ENCODE data around the gene APBB2.

Gene APBB2

DNA sequence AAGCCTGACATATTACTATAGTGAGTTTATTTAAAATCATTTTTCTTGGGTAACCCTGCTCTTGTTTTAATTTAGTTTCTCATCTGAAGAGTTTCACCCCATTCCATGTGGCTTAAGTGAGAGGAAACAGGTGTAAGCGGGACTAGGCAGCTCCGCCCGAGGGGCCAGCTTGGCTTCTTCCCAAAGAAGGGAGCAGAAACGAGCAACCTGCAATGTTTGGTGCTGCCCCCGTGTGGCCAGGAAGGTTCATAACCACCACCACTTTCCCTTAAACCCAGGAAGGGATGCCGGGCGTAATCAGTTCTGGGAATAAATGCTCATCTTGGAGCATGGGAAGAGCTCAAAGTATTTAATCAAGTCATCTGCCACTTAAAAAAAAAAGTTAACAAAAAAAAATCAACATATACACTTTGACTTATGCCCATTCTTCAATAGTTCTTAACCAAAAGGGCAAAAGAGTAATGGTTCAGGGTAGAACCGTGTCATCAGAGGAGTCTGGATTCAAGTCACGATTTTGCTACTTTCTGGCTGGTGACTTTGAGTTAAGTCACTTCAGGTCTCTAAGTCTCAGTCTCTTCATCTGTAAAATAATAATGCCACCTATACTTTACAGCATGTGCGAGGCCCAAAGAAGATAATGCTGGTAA lies 316.7 kb downstream of the APBB2 start:
- no peak for DNase-seq (ENCODE audit: low read depth)

DNA sequence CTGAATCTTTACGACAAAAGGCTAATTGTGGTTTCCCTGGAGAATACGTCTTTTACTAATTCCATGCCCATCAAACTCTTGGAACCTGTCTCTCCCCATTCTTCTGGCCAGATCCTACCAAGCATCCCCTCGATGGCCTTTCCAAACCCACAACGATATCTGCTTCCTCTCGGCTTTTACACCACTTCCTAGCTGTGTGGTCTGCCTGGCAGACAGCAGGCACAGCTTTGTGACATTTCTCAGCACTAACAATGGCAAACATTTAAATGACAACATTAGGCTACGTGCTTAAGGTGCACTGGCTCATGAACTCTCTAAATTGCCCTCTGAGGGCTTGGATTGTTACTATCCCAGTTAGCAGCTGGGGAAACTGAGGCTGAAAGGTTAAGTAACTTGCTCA lies 323.6 kb downstream of the APBB2 start:
- DNase-seq (ENCODE audit: low read depth) = no peak

DNA sequence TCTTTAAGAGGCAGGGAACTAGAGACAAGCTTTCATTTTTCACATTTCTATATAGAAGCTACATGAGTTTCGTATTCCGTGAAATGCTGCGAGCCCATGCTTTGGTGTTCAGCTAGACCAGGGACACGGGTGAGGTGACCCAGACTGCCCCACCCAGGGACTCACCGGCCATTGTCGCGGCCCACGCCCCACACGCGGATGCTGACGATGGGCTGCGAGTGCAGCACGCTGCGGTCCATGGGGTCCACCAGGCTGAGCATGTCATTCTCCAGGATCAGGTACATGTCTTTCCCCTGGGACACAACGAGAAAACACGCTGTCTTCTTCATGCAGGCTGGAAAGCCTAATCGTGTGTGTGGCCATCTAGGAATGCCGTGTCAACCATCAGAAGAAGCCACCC lies 324.1 kb downstream of the APBB2 start:
- DNase-seq (ENCODE audit: low read depth) = no peak

DNA sequence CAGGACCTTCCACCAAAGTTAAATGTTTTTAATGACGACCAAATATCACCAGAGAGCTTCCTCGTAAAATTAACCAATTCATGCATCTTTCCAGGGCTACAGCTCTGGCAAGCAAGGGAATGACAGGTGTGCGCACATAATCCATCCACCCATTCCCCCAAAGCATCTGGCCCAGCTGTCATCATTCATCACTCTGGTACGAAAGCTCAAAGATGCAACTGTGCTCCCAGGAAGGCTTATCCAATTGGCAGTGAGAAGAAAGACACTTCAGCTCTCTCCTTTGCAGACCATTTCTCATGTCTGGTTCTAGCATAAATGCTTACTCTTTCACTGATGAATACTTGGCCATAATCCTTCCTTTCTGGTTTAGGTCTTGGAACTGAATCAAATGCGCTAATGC lies 325.4 kb downstream of the APBB2 start:
- no peak for DNase-seq (ENCODE audit: low read depth)

DNA sequence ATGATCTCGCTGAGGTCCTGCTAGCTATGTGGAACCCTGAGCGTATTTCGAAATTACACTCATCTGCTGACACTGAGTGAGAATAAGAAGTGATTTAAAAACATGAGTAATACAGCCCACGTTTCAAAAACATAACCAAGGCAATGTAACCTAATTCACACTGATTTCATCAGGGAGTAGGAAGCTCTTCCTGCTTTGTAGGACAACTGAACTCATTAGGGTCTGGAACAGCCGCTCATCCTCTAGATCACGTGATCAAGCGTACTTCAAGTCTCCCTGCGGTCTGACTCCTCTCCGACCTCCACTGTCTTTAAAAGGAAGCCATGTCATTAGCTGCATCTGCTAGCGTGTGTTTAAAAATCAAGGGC lies 326.6 kb downstream of the APBB2 start:
- DNase-seq (ENCODE audit: low read depth) = no peak

DNA sequence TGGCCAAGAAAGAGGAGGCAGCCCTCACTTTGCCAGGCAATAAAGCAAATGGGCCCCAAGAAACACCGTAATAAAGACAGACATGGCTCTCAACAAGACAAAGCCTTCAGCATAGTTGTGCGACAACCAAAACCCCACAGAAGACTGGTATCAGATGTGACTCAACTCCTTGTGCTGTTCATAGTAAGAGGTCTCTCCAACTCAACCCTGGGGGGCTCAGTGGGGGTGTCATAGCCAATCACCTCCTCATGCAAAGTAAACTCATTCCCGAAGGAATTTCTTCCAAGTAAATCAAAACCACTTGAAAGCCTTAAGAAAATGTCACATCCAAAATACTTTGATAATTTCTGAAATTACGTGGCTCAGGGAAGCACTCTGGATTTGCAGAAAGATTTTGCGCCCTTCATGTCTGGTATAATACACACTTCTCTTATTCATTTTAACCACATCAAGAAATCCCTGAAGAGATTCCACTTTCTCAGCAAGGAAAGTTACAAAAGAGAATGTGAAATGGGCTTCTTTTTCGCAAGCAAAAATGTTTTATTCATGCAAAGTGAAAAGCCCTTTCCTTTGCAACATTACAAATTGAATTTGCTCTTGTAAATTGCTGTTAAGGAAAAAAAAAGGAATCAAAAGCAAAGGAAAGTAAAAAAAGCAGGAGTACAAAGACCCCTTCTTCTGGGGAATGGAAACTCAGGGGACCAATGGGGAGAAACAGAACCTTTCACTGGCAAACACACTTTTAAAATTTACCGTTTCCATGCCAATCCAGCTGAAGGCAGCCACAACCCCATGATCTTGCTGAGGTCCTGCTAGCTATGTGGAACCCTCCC lies 327.2 kb downstream of the APBB2 start:
- no peak for DNase-seq (ENCODE audit: low read depth)

DNA sequence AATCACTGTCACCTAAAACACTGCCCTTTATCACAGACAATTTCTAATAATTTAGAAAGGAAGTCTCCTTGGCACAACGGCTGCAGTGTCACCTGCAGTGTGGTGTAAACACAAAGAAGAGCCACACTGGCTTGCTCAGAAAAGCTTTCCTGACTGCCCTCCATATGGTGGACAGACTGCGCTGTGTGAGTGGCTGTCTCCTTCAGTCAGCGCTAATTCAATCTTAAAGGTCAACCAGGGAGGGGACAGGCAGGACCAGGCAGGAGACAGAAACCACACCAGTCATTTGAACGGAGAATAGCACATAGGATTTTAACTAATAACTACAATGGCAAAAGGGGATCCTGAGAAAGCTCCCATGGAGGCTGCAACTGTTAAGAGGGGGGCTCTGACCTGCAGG lies 332.5 kb downstream of the APBB2 start:
- DNase-seq (ENCODE audit: low read depth) = no peak

DNA sequence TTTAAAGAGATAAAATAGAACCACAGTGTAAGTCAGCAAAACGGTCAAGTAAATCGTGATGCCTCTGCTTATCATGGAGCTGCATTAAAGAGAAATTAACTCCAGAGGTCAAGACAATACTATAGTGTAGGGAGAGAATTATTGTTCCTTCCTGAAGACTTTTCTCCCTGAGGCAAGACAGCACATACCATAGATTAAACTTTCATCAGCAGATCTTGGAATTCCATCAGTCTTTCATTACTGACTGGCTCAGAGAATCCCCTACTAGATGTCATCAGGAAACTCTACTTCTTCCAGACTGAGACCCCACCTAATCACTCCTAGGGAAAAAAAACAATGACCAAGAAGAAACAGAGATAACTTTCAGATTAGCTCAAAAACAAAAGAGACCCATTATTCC lies 333.2 kb downstream of the APBB2 start:
- no peak for DNase-seq (ENCODE audit: low read depth)

DNA sequence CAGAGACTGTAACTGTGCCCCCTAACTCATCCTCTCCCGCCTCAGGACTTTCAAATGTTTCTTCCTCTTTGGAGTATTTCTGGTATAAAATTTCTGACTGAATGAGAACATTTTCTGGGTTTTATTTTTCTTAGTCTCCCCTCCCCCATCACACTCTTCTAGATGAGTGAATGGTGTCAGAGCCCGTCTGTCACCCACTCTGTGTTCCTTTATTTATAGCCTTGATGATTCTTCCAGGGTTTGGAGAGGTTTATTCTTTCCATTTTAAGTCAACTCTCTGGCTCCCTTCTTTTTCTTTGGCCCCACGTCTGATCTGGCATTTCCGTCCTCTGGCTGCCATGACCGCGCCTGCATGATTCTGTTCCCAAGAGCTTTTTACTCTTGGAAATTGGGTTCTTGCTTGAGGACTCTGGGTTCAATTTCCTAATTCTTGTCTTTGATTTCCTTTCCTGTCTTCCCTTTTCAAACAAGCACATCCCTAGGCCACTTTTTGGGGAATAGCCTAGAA lies 335.7 kb downstream of the APBB2 start:
- DNase-seq (ENCODE audit: low read depth) = no peak

DNA sequence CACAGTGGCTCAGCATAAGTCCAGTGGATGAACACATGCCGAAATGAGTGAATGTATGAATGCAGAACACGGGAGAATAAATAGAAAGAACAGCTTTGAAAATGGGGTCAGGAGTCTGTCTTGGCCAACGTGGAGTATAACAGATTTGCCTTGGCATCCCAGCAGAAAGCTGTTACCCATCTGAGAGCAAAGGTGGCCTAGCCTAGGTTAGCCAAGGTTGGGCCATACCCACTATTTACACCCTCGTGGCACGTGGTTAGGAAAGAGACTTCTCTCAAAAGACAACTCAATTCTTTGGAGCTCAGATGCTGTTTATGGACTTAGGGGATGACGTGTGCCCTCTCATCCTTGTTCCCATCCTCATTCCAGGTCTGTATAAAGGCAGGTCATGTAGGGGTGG lies 337.3 kb downstream of the APBB2 start:
- DNase-seq (ENCODE audit: low read depth) = no peak

DNA sequence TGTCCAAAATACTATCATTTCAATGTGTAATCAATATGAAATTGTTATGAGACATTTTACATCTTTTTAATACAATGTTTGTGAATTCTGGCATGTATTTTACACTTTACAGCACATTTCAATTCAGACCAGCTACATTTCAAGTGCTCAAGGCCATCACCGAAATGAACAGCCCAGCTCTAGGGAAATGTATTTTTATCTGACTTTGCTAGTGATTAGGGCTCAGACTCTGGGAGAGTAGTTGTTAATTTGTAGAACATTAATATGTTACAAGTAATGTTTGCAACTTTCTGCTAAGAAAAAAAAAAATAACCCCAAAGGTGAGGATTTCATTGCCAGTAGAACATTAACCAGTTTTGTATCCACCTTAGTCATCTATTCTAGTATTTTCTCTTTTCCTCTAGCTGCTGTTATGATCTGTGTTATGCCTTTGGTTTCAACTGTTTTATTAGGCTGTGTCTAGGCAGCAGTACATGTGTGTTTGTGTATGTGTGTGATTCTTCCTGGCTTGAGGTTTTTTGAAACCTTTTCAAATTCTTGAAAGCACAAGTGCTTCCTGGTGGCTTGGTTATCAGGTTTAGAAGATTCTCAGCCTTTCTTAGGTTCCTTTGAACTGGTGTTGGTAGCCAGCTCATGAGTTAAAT lies 338.7 kb downstream of the APBB2 start:
- DNase-seq (ENCODE audit: low read depth) = no peak

DNA sequence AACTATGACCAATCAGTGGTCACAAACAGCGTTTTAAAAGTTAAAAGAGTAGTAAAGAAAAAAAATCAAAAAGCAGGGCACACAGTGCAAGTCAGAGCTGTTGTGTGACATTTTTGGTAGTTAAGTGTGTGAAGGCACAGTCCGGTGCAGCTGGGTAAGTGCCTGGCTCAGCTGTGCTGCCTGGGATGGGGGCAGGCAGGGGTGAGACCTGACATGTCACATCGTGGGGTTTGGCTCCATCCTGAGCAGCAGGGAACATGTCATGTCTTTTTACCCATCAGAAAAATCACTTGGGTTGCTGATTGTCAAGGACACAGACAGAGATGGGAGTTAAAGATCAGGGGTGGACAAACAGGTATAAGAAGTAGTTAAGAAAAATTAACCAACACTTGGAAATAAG lies 339.4 kb downstream of the APBB2 start:
- no peak for DNase-seq (ENCODE audit: low read depth)

DNA sequence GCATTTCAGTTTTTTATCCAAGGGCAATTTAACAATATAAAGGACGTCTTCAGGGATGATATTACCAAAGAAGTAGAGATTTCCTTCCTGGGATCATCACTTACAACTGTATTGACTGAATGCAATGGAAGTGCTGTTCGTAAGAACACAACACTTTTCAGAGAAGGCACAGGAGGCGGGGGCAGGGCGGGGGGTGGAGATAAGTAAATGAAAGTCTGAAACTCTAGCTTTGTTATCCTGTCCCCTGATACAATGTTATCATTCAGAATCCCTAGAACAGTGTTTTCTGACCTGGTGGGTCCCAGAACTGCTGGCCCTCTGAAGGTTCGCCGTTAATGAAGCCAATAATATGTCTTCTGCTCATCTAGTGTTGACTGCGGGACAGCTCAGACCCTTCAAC lies 340.0 kb downstream of the APBB2 start:
- DNase-seq (ENCODE audit: low read depth) = no peak

DNA sequence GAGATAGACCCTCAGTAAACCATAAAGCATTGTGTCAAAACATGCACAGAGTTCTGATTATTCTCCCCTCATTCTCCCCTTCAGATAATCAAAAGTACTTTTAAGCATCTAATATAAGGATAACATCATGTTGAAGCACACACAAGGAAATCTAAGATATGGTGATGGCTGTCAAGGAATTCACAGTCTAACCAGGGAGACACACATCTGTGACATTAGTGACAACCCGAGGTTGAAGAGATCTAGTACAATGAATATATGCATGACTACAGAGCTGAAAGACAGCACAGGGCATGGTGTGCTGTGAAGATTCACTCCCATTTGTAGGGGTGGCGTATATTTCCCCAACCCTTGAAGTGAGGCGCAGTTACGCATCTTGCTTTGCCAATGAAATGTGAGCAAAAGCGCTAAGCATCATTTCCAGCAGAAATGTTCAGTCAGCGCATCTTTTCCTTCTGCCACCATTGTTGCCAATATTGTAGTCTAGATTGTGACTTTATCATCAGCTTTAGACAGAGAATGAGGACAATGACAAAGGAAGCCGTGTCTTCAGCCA lies 342.6 kb downstream of the APBB2 start:
- DNase-seq (ENCODE audit: low read depth) = no peak

DNA sequence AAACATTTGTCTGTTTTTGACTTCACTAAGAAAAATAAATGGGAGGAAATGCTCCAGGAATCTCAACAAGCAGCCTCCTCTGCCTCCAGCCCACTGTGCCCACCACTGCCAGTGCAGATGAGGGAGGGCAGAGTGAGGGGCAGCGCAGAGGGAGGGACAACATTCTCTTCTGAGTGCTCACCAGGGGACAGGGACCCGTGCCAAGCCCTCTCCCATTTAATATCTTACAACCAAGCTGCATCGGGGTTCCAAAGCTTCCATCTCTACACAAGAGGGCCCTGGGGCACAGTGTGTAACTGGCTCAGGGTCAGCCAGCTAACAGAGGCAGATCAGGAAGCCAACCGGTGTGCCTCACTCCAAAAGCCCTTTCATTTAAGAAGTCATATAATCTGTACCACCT lies 344.2 kb downstream of the APBB2 start:
- no peak for DNase-seq (ENCODE audit: low read depth)

DNA sequence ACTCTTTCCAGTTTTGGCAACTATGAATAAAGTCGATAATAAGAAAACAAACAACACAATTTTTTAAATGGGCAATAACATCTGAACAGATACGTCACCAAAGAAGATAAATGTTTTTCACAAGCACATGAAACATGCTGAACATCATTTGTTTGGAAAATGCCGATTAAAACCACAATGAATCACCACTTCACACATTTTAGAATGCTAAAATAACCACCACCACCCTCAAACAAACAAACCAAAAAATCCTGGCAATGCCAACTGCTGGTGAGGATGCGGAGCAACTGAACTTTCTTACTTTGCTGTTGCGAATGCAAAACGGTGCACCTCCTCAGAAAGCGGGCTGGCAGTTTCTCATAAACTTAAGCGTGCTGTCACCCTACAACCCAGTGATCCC lies 348.6 kb downstream of the APBB2 start:
- DNase-seq (ENCODE audit: low read depth) = no peak

DNA sequence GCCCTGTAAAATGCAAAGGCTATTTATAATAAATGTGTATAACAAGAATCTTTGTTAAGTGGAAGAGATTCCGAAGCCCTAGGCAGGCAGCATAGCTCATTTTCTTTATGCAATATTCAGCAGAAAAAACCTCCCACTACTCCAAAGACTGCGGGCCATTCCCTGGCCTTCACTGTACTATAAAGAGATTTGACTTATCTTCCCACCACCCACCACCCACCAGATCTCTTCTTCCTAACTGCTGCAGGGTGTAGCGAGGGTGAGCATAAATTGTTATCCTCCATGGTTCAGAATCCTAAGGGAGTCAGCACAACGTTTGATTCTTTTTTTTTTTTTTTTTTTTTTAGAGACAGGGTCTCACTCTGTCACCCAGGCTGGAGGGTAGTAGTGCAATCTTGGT lies 349.8 kb downstream of the APBB2 start:
- no peak for DNase-seq (ENCODE audit: low read depth)

DNA sequence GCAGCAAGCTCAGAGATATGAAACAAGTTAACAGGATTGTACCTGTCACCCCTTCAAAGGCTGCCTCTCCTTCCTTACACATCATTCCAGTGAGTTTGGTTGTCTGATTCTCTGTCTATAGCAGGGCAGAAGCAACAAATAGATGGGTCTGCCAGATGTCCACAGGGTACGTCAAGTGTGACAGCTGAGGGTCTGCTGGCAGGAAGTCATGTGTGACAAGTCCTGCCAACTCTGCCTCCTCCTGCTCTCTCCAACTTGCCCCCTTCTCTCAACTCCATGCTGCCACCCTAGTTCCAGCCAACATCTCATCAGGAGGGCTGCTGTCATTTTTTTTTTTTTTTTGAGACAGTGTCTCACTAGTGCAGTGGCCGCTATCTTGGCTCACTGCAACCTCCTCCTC lies 355.4 kb downstream of the APBB2 start:
- DNase-seq (ENCODE audit: low read depth) = no peak

DNA sequence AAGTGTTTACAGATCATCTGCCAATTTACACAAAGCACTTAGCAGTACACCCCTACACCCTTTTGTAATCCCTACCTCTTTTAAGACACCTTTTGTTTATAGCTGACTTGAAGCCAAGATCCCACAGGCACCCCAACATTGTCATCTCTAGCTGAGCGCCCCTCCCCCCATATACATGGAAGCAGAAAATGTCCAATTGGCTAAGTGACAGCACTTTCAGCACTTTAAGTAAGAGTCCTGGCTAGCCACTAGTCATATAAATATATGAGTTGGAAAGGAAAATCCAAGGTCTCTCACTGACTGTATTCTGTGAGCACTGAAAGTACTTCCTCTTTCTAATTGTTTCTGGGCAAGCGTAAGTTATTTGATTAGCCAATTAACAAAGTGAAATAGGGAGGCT lies 356.4 kb downstream of the APBB2 start:
- no peak for DNase-seq (ENCODE audit: low read depth)

DNA sequence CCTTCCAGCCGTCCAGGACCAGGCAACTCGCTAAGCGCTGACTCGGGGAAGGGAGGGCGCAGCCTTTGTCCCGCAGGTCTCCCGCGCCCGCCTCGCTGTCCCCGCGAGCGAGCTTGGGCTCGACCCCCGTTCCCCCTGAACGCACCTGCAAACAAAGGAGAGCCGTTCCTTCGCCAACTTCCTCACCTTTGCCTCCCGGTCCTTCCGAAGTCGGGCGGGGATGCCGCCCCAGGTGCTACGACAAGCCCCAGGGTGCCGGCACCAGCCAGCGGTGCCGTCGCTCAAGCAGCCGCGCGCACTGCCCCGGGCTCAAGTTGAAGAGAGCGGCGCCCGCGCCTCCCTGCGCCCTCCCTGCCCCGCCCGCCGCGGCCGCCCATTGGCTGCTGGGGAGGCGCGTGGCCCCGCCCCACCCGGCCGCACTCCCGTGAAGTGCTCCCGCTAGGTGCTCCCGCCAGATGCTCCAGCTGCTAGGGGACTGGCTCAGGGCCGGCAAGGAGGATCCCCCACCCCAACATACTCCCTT lies 357.4 kb downstream of the APBB2 start:
- no peak for DNase-seq (ENCODE audit: low read depth)

DNA sequence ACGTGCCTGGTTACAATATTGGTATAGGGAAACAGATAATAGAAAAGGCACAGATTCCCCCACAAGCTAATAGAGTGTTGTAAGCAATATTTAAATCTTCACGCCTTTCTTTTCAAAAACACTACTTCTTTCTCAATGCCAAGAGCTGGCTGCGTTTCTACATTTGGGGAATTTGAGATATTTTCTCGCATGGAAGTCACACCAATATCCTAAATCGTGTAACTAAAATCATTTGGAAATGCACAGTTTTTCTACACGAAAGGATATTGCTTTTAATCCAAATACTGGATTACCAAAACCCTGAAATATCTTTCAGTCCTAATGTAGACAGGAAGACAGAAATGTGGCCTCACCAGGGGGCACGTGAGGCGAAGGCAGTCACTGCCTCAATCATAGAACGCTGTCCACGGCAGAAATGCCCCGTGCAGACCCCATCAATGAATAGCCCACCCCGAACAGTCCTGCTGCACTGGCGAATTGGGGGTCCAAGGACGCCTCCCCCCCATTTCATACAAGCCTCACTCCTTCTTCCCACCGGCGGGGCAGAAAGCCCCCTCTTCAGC lies 358.0 kb downstream of the APBB2 start:
- DNase-seq (ENCODE audit: low read depth) = no peak

DNA sequence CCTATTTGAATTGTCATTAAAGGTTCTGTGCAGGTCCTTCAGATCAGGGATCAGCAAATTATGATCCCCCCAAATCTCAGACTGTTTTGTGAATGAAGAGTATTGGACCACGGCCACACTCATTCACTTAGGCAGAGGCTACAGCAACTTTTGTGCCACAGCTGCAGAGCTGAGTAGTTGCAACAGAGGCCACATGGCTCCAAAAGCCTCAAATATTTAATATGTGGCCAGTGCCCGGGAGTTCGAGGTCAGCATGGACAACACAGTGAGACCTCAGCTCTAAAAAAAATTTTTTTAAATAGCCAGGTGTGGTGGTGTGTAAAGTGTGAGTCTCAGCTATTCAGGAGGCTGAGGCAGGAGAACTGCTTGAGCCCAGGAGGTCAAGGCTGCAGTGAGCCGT lies 363.8 kb downstream of the APBB2 start:
- DNase-seq (ENCODE audit: low read depth) = no peak
